ENCODE results near the gene RGS12. TPM values are rescaled to one million over a fixed set of nuclear protein-coding genes. Genes with fewer than 3 reads are reported as not detected.

RGS12 gene
- total and polyA plus RNA-seq, 2 of the 13 experiments (the other 11 are each of a cell fraction or from before 2014, with no cell fraction given) = 21.0 to 27.7 TPM

DNA sequence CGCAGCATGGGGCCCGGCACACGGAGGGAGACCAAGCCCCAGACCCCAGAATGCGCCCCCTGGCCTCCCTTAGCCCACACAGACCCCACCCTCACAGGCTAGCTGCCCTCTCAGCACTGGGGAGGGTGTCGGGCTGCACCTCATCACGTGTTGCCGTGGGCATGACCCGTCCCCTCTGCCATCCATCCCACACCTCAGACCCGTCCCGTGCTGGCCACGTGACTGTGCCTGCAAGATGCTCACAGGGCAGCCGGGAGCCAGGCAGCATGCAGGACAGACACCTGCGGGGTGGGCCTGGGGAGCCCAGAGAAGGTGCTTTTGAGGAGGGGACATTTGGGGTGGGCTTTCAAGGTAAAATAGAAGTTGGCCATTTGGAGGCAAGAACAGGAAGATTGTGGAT lies 39.0 kb upstream of the RGS12 start:
- Histone ChIP-seq H3K4me3 (replicated peaks in 1 of 3; ENCODE audit: insufficient read depth in 1 of 3, low read depth in 2 of 3, low read length in 3 of 3) (no peak overlapping the region), H4K20me1 (ENCODE audit: insufficient read depth, low read length) (no peaks in the 10 kb centered on the region), H3K36me3 (replicated peaks in 1 of 2; ENCODE audit: control insufficient read depth in 1 of 2, insufficient read depth in 2 of 2, low read length in 2 of 2) (no peaks in the 10 kb centered on the region), H3K27ac (ENCODE audit: extremely low read length, insufficient read depth, low read length) (no peak overlapping the region), H2AFZ (ENCODE audit: low read length) (no peak overlapping the region), H3K4me2 (ENCODE audit: low read depth, low read length) (no peak overlapping the region), H3K4me1 (ENCODE audit: insufficient read depth, low read length) (peaks cover 23% of the 10 kb centered on the region), H3K27me3 (ENCODE audit: control insufficient read depth in 1 of 2, insufficient read depth in 2 of 2, low read length in 2 of 2) (no peaks in the 10 kb centered on the region), H3K9me3 (ENCODE audit: low read length) (no peaks in the 10 kb centered on the region), H3K79me2 (ENCODE audit: insufficient read depth, low read length) (no peaks in the 10 kb centered on the region), H3K9ac (ENCODE audit: insufficient read depth, low read depth, low read length) (no peak overlapping the region)
- in situ Hi-C loops (cut with HindIII; ENCODE audit: extremely low pct_ligation_motif_present, low pct_unique_long_range_greater_than_20kb) = no loop called here
- POLR2A ChIA-PET = no interaction called here
- no peak for FAIRE-seq
- CTCF ChIA-PET (ENCODE audit: low intra/inter-chr PET ratio, low total read pairs) = no interaction called here
- ATAC-seq = no peak
- 87% methylated on average over 10 of the region's 13 CpGs for WGBS (ENCODE audit: low lambda C conversion rate)
- no TSS peak for BruUV-seq (replicated peaks)
- no peak for DNase-seq (ENCODE audit: low spot score)
- intact Hi-C loops (cut with micrococcal nuclease; ENCODE audit: unreplicated experiment) = no loop called here
- TF ChIP-seq PRDM4 (CRISPR knock-in tag; IDR thresholded peaks at IDR 0.05; ENCODE audit: borderline replicate concordance) (no peak), E2F5 (CRISPR knock-in tag; conservative IDR thresholded peaks at IDR 0.05) (no peak), ZFP36L1 (CRISPR knock-in tag; IDR thresholded peaks at IDR 0.05) (no peak), SMYD3 (CRISPR knock-in tag; IDR thresholded peaks at IDR 0.05) (no peak), ZBTB42 (CRISPR knock-in tag; IDR thresholded peaks at IDR 0.05) (no peak), BORCS8-MEF2B (CRISPR knock-in tag; IDR thresholded peaks at IDR 0.05) (no peak), ZNF343 (CRISPR knock-in tag; IDR thresholded peaks at IDR 0.05) (no peak), NR2F2 (IDR thresholded peaks at IDR 0.05; ENCODE audit: borderline replicate concordance, low read depth) (no peak), ZNF781 (CRISPR knock-in tag; IDR thresholded peaks at IDR 0.05; ENCODE audit: borderline replicate concordance, not compliant biosample characterization) (no peak), ZUFSP (CRISPR knock-in tag; IDR thresholded peaks at IDR 0.05; ENCODE audit: borderline replicate concordance) (no peak), NFRKB (IDR thresholded peaks at IDR 0.05) (no peak), NAIF1 (CRISPR knock-in tag; IDR thresholded peaks at IDR 0.05; ENCODE audit: borderline replicate concordance) (no peak), ZBTB8A (CRISPR knock-in tag; IDR thresholded peaks at IDR 0.05; ENCODE audit: borderline replicate concordance, low read depth) (no peak)
- TF ChIP-seq, protein P1, sequence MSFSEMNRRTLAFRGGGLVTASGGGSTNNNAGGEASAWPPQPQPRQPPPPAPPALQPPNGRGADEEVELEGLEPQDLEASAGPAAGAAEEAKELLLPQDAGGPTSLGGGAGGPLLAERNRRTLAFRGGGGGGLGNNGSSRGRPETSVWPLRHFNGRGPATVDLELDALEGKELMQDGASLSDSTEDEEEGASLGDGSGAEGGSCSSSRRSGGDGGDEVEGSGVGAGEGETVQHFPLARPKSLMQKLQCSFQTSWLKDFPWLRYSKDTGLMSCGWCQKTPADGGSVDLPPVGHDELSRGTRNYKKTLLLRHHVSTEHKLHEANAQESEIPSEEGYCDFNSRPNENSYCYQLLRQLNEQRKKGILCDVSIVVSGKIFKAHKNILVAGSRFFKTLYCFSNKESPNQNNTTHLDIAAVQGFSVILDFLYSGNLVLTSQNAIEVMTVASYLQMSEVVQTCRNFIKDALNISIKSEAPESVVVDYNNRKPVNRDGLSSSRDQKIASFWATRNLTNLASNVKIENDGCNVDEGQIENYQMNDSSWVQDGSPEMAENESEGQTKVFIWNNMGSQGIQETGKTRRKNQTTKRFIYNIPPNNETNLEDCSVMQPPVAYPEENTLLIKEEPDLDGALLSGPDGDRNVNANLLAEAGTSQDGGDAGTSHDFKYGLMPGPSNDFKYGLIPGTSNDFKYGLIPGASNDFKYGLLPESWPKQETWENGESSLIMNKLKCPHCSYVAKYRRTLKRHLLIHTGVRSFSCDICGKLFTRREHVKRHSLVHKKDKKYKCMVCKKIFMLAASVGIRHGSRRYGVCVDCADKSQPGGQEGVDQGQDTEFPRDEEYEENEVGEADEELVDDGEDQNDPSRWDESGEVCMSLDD (CRISPR knock-in tag; IDR thresholded peaks at IDR 0.05; ENCODE audit: borderline replicate concordance) = no peak
- TF ChIP-seq, protein P2, sequence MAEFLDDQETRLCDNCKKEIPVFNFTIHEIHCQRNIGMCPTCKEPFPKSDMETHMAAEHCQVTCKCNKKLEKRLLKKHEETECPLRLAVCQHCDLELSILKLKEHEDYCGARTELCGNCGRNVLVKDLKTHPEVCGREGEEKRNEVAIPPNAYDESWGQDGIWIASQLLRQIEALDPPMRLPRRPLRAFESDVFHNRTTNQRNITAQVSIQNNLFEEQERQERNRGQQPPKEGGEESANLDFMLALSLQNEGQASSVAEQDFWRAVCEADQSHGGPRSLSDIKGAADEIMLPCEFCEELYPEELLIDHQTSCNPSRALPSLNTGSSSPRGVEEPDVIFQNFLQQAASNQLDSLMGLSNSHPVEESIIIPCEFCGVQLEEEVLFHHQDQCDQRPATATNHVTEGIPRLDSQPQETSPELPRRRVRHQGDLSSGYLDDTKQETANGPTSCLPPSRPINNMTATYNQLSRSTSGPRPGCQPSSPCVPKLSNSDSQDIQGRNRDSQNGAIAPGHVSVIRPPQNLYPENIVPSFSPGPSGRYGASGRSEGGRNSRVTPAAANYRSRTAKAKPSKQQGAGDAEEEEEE (CRISPR knock-in tag; IDR thresholded peaks at IDR 0.05; ENCODE audit: borderline replicate concordance) = no peak

All from HepG2 (cell line).